HCT116 (cell line): ENCODE results near the gene PACS2. TPM values are rescaled to one million over a fixed set of nuclear protein-coding genes. Genes with fewer than 3 reads are reported as not detected.

ENCODE experiments used
- ATAC-seq: fragments of 200-7000 bp; cut with Tn5 transposase; 2 replicates; pipeline ENCODE4 v1.9.1; 2020; ENCODE audit warnings: mild to moderate bottlenecking, moderate library complexity
- BruUV-seq: library from RNA; stranded (reverse); fragments of 400-500 nt; replicated peaks from 2 replicates; lab custom pipeline; 2021; lab: Mats Ljungman, UMichigan
- CTCF ChIA-PET: fragments of 300-600 bp; sonication (Branson Sonifier 250); formaldehyde crosslinking; loops from one replicate; lab custom pipeline; 2021; ENCODE audit warnings: antibody characterized with exemption; lab: Charles Lee
- POLR2A ChIA-PET: fragments of 300-600, 350-600 bp; sonication (Branson Sonifier 250); formaldehyde crosslinking; loops from one replicate; lab custom pipeline; 2021; ENCODE audit warnings: antibody characterized with exemption; lab: Charles Lee
- RAD21 ChIA-PET, 2 experiments: fragments of 300-600 bp; sonication (Branson Sonifier 250); formaldehyde crosslinking; loops; one replicate each; lab custom pipeline; 2023; ENCODE audit warnings: low total read pairs in 2 of 2; ENCODE audit not compliant: uncharacterized antibody in 2 of 2, unreplicated experiment in 2 of 2, low non-redundant PET in 1 of 2; lab: Charles Lee
- DNase-seq: peaks from one replicate; pipeline ENCODE4 v3.0.0-alpha.2; 2010; ENCODE audit warnings: low read depth, low spot score
- H2AFZ ChIP-seq: fragments of 200-600 bp; shearing (Covaris generic), sonication (generic); 2 replicates; pipeline ENCODE4 v1.6.1; 2017; ENCODE audit warnings: low read depth, mixed run types, mixed read lengths, antibody characterized with exemption, low read length; ENCODE audit not compliant: poor library complexity, severe bottlenecking
- H3K27ac ChIP-seq: 2 replicates; pipeline ENCODE4 v1.5.1; 2012; ENCODE audit warnings: low read depth, low read length
- H3K27me3 ChIP-seq: fragments of 200-600 bp; sonication (generic); 2 replicates; pipeline ENCODE4 v1.6.1; 2016; ENCODE audit warnings: mixed run types, low read length, mixed read lengths; ENCODE audit not compliant: insufficient read depth
- H3K36me3 ChIP-seq, 2 experiments: fragments of 200-500 bp in 1 of 2; fragments of 200-600 bp in 1 of 2; sonication (Bioruptor generic) in 1 of 2; sonication (generic) in 1 of 2; 2 replicates each; pipeline versions ENCODE4 v1.5.1 to v1.6.1; 2014 to 2016; ENCODE audit warnings: low read length in 2 of 2, inconsistent platforms in 1 of 2, mixed read lengths in 1 of 2, mixed run types in 1 of 2; ENCODE audit not compliant: insufficient read depth in 2 of 2, control insufficient read depth in 1 of 2
- H3K4me1 ChIP-seq, 2 experiments: fragments of 200-600 bp in 1 of 2; sonication (generic) in 1 of 2; 2 replicates each; pipeline versions ENCODE4 v1.5.1 to v1.6.1; 2012 to 2017; ENCODE audit warnings: low read length in 2 of 2, inconsistent platforms in 1 of 2, mild to moderate bottlenecking in 1 of 2, mixed read lengths in 1 of 2, mixed run types in 1 of 2, moderate library complexity in 1 of 2; ENCODE audit not compliant: insufficient read depth in 2 of 2, control insufficient read depth in 1 of 2
- H3K4me2 ChIP-seq: fragments of 200-600 bp; sonication (generic); 2 replicates; pipeline ENCODE4 v1.6.1; 2017; ENCODE audit warnings: mixed run types, low read length, mixed read lengths
- H3K4me3 ChIP-seq, 2 experiments: fragments of 200-600 bp in 1 of 2; sonication (generic) in 1 of 2; replicated peaks in 1 of 2; 2 replicates each; pipeline ENCODE4 v1.5.1; 2011 to 2016; ENCODE audit warnings: low read length in 2 of 2, control low read depth in 1 of 2, low read depth in 1 of 2, mild to moderate bottlenecking in 1 of 2, mixed read lengths in 1 of 2, mixed run types in 1 of 2
- H3K79me2 ChIP-seq: fragments of 200-600 bp; sonication (generic); 2 replicates; pipeline ENCODE4 v1.6.1; 2017; ENCODE audit warnings: mild to moderate bottlenecking, mixed run types, low read length, moderate library complexity, mixed read lengths; ENCODE audit not compliant: insufficient read depth
- H3K9ac ChIP-seq: fragments of 200-600 bp; sonication (generic); 2 replicates; pipeline ENCODE4 v1.6.1; 2016; ENCODE audit warnings: low read length, mixed read lengths
- H3K9me2 ChIP-seq: fragments of 200-600 bp; sonication (generic), shearing (Covaris generic); 2 replicates; pipeline ENCODE4 v1.6.1; 2017; ENCODE audit warnings: mixed run types, mild to moderate bottlenecking, moderate library complexity; ENCODE audit not compliant: insufficient read depth
- H3K9me3 ChIP-seq, 2 experiments: fragments of 200-500 bp in 1 of 2; fragments of 200-600 bp in 1 of 2; sonication (Bioruptor generic) in 1 of 2; sonication (generic) in 1 of 2; 2 replicates each; pipeline ENCODE4 v1.6.1; 2014 to 2017; ENCODE audit warnings: low read length in 2 of 2, mixed read lengths in 2 of 2, inconsistent platforms in 1 of 2, low read depth in 1 of 2, mild to moderate bottlenecking in 1 of 2, mixed run types in 1 of 2, moderate library complexity in 1 of 2; ENCODE audit not compliant: control insufficient read depth in 1 of 2, insufficient read depth in 1 of 2
- H4K20me1 ChIP-seq: fragments of 200-600 bp; sonication (generic), shearing (Covaris generic); 2 replicates; pipeline ENCODE4 v1.6.1; 2017; ENCODE audit warnings: mixed run types, mild to moderate bottlenecking, moderate library complexity; ENCODE audit not compliant: insufficient read depth
- CBX3 ChIP-seq: IDR thresholded peaks from 2 replicates; pipeline ENCODE4 v1.6.1; 2012; ENCODE audit warnings: low read depth
- CEBPB ChIP-seq: IDR thresholded peaks from 2 replicates; pipeline ENCODE4 v1.6.1; 2012; ENCODE audit warnings: low read depth
- EGR1 ChIP-seq: IDR thresholded peaks from 2 replicates; pipeline ENCODE4 v1.6.1; 2012; ENCODE audit warnings: low read depth
- ELF1 ChIP-seq: IDR thresholded peaks from 2 replicates; pipeline ENCODE4 v1.6.1; 2012; ENCODE audit warnings: low read depth, borderline replicate concordance
- EZH2 ChIP-seq: fragments of 200-600 bp; sonication (generic); IDR thresholded peaks from 2 replicates; pipeline ENCODE4 v1.6.1; 2017; ENCODE audit warnings: antibody characterized with exemption, mixed run types
- EZH2phosphoT487 ChIP-seq: fragments of 200-600 bp; IDR thresholded peaks from 2 replicates; pipeline ENCODE4 v1.6.1; 2018; ENCODE audit warnings: antibody characterized with exemption, borderline replicate concordance
- FOSL1 ChIP-seq: IDR thresholded peaks from 2 replicates; pipeline ENCODE4 v1.6.1; 2012; ENCODE audit warnings: low read depth
- MAX ChIP-seq: IDR thresholded peaks from 2 replicates; pipeline ENCODE4 v1.6.1; 2012
- POLR2A ChIP-seq: IDR thresholded peaks from 2 replicates; pipeline ENCODE4 v1.7.0; 2011; ENCODE audit warnings: borderline replicate concordance; ENCODE audit not compliant: insufficient read depth, insufficient read length; ENCODE audit errors: extremely low read depth
- POLR2AphosphoS5 ChIP-seq: IDR thresholded peaks from 2 replicates; pipeline ENCODE4 v1.6.1; 2011; ENCODE audit warnings: mild to moderate bottlenecking, low read depth, low read length, moderate library complexity
- RAD21 ChIP-seq: IDR thresholded peaks from 2 replicates; pipeline ENCODE4 v1.6.1; 2012; ENCODE audit warnings: low read depth, mild to moderate bottlenecking
- SP1 ChIP-seq: IDR thresholded peaks from 2 replicates; pipeline ENCODE4 v1.6.1; 2012; ENCODE audit warnings: low read depth
- SRF ChIP-seq: IDR thresholded peaks from 2 replicates; pipeline ENCODE4 v1.6.1; 2012; ENCODE audit warnings: low read depth
- TCF7L2 ChIP-seq: IDR thresholded peaks from 2 replicates; pipeline ENCODE4 v1.7.0; 2011; ENCODE audit warnings: borderline replicate concordance, inconsistent platforms; ENCODE audit not compliant: insufficient read depth, insufficient read length; ENCODE audit errors: extremely low read depth
- YY1 ChIP-seq: IDR thresholded peaks from 2 replicates; pipeline ENCODE4 v1.6.1; 2011; ENCODE audit warnings: low read length, low read depth, moderate library complexity, mild to moderate bottlenecking; ENCODE audit not compliant: insufficient replicate concordance; ENCODE audit errors: extremely low read depth
- ZFX ChIP-seq: fragments of 450-650 bp; IDR thresholded peaks from 2 replicates; pipeline ENCODE4 v1.6.1; 2017
- ZNF274 ChIP-seq: fragments of 200-500 bp; sonication (Bioruptor generic); IDR thresholded peaks from 2 replicates; pipeline ENCODE4 v1.6.1; 2014; ENCODE audit warnings: mild to moderate bottlenecking, low read depth, low read length, inconsistent platforms
- intact Hi-C: fragments of 100-400 bp; cut with micrococcal nuclease; formaldehyde crosslinking; loops from 2 replicates; pipeline ENCODE4 v1.10.0; 2022
- total RNA-seq: library from RNA; stranded (reverse); gene quantifications from one replicate; pipeline ENCODE4 v1.2.1, GENCODE V29; 2021; ENCODE audit not compliant: unreplicated experiment
- TF ChIP-seq, protein P1 (sequence below): IDR thresholded peaks from 2 replicates; pipeline ENCODE4 v1.6.1; 2012
- TF ChIP-seq, protein P2 (sequence below), 3 experiments: fragments of 200-600 bp in 1 of 3; sonication (generic) in 1 of 3; IDR thresholded peaks in 2 of 3; conservative IDR thresholded peaks in 1 of 3; 2 replicates each; pipeline ENCODE4 v1.5.1; 2012 to 2017; ENCODE audit warnings: low read depth in 2 of 3, low read length in 2 of 3, antibody characterized with exemption in 1 of 3, borderline replicate concordance in 1 of 3, control low read depth in 1 of 3, mild to moderate bottlenecking in 1 of 3, mixed read lengths in 1 of 3, mixed run types in 1 of 3, moderate library complexity in 1 of 3; ENCODE audit not compliant: insufficient read depth in 1 of 3
- TF ChIP-seq, protein P3 (sequence below): IDR thresholded peaks from 2 replicates; pipeline ENCODE4 v1.6.1; 2011; ENCODE audit warnings: mild to moderate bottlenecking, low read length, moderate library complexity; ENCODE audit not compliant: insufficient replicate concordance; ENCODE audit errors: extremely low read depth

Gene PACS2
- total RNA-seq, 1 experiment from 2014 or later: 75.5 TPM

DNA sequence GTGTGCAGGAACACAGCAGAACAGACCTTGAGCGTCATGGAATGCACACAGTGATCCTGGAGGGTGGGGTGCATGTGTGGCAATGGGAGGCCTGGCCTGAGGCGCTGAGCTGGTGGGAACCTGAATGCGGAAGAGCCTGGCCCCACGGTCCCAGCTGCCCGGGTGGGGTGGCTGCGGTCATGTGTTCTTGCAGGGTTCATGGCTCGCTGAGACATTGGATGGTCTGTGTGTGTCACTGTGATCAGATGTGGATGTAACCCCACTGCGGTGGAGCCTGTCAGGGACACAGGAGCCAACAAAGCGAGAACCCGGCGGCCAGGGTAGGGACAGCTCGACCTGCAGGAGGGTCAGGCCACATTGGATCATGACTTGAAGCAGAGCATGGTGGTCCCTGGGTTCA, 128.3 kb downstream of the PACS2 start:
- BruUV-seq: no TSS peak
- ChIA-PET POLR2A (no interaction called here), CTCF (no interaction called here), RAD21 (interaction anchor here in 1 of 2 experiments (0.6 kb wide), 1 partner anchor 53 kb away, joined by 3 read pairs; no protein-coding TSS in a partner anchor)
- DNase-seq (no peak), ATAC-seq (no peak)
- Histone ChIP-seq H4K20me1 (no peaks in the 10 kb centered on the region), H3K9me3 (no peaks in the 10 kb centered on the region), H2AFZ (no peak overlapping the region), H3K36me3 (peaks cover 6 to 7% of the 10 kb centered on the region in 2 experiments; a peak in 2 of 4 replicates), H3K9me2 (no peaks in the 10 kb centered on the region), H3K4me2 (no peak overlapping the region), H3K79me2 (peaks cover 35% of the 10 kb centered on the region), H3K9ac (no peak overlapping the region), H3K27me3 (no peaks in the 10 kb centered on the region), H3K4me1 (no peaks in the 10 kb centered on the region), H3K4me3 (no peak overlapping the region), H3K27ac (no peak overlapping the region)
- TF ChIP-seq CEBPB (no peak), POLR2A (no peak), EZH2 (no peak), FOSL1 (no peak), TCF7L2 (no peak), SRF (no peak), YY1 (no peak), EZH2phosphoT487 (no peak), SP1 (no peak), POLR2AphosphoS5 (no peak), ELF1 (no peak), EGR1 (no peak), RAD21 (no peak), MAX (no peak), ZFX (no peak), ZNF274 (no peak), CBX3 (no peak)
- TF ChIP-seq, protein P1, sequence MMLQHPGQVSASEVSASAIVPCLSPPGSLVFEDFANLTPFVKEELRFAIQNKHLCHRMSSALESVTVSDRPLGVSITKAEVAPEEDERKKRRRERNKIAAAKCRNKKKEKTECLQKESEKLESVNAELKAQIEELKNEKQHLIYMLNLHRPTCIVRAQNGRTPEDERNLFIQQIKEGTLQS: no peak
- TF ChIP-seq, protein P2, sequence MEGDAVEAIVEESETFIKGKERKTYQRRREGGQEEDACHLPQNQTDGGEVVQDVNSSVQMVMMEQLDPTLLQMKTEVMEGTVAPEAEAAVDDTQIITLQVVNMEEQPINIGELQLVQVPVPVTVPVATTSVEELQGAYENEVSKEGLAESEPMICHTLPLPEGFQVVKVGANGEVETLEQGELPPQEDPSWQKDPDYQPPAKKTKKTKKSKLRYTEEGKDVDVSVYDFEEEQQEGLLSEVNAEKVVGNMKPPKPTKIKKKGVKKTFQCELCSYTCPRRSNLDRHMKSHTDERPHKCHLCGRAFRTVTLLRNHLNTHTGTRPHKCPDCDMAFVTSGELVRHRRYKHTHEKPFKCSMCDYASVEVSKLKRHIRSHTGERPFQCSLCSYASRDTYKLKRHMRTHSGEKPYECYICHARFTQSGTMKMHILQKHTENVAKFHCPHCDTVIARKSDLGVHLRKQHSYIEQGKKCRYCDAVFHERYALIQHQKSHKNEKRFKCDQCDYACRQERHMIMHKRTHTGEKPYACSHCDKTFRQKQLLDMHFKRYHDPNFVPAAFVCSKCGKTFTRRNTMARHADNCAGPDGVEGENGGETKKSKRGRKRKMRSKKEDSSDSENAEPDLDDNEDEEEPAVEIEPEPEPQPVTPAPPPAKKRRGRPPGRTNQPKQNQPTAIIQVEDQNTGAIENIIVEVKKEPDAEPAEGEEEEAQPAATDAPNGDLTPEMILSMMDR (IDR thresholded peaks at IDR 0.05 in 2 of 3, conservative IDR thresholded peaks at IDR 0.05 in 1 of 3; ENCODE audit: borderline replicate concordance in 1 of 3, insufficient read depth in 1 of 3, low read depth in 2 of 3, low read length in 2 of 3): no peak
- TF ChIP-seq, protein P3, sequence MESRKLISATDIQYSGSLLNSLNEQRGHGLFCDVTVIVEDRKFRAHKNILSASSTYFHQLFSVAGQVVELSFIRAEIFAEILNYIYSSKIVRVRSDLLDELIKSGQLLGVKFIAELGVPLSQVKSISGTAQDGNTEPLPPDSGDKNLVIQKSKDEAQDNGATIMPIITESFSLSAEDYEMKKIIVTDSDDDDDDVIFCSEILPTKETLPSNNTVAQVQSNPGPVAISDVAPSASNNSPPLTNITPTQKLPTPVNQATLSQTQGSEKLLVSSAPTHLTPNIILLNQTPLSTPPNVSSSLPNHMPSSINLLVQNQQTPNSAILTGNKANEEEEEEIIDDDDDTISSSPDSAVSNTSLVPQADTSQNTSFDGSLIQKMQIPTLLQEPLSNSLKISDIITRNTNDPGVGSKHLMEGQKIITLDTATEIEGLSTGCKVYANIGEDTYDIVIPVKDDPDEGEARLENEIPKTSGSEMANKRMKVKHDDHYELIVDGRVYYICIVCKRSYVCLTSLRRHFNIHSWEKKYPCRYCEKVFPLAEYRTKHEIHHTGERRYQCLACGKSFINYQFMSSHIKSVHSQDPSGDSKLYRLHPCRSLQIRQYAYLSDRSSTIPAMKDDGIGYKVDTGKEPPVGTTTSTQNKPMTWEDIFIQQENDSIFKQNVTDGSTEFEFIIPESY: no peak
- intact Hi-C loops: no loop called here
